Activated CD4-positive, alpha-beta T cell treated with anti-CD3 and anti-CD28 coated beads, Interleukin-10, Interleukin-2, amounts not matched to agents 100 ng/mL and 50 ng/mL, durations not matched to agents 16 hours and 8 hours (primary cell): Measurements from ENCODE around the gene CNPY2.
"Not testable (repeated sequence)": the region's sequence is repeated elsewhere in the genome, so short reads cannot be mapped to it uniquely, and the experiment has no call there.

Experiments used
- DNase-seq: peaks from one replicate; pipeline ENCODE4 v3.0.0-alpha.2; 2020

CNPY2 gene

GRCh38 chr12:56315622-56316473, at the start of gene CNPY2:
TSS of gene CNPY2 (minus strand) at chr12:56315988. CDS start at chr12:56315217, 771 bp downstream.
- peak; percentile 98 for DNase-seq

DNA sequence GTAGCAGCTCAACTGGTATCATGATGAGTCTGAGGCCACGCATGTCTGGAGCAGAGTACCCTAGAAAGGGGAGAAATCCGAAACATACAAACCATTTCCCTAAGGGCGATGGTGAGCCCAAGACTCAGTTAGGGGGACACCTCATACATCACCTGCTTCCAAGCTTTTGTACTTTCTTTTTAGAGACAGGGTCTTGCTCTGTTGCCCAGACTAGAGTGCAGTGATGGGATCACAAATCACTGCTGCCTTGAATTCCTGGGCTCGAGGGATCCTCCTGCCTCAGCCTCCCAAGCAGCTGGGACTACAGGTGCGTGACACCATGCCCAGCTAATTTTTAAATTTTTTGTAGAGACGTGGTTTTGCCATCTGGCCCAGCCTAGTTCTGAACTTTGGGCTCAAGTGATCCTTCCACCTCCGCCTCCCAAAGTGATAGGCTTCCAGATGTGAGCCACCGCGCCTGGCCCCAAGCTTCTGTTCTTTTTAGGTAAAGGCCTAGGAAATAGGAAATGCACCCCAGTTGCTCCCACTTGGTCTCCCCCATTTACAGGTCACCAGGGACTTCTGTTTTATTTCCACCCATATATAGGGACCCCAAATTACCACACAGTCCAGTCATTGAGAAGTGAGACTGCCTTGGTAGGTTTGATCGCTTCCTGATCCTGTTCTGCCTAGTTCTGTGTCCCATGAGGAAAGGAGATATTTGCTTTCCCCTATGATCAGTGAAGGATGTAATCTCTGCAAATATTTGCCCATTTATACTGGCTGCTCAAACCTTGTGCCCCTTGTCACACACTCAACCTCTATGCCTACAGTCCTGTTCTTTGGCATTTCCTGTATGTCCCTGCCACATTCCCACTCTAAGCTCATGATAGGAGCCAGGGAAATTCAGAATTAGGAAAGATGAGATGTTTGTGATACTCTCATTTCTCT, 46.6 kb upstream of the CNPY2 start, which contains the start of gene APOF:
TSS of gene APOF (minus strand) at position 728 of the 930 bp plus-strand sequence. CDS start at position 616, 112 bp downstream.
- DNase-seq, result no peak

GRCh38 chr12:56361487-56362129, 45.8 kb upstream of the CNPY2 start:
- DNase-seq, result no peak

DNA sequence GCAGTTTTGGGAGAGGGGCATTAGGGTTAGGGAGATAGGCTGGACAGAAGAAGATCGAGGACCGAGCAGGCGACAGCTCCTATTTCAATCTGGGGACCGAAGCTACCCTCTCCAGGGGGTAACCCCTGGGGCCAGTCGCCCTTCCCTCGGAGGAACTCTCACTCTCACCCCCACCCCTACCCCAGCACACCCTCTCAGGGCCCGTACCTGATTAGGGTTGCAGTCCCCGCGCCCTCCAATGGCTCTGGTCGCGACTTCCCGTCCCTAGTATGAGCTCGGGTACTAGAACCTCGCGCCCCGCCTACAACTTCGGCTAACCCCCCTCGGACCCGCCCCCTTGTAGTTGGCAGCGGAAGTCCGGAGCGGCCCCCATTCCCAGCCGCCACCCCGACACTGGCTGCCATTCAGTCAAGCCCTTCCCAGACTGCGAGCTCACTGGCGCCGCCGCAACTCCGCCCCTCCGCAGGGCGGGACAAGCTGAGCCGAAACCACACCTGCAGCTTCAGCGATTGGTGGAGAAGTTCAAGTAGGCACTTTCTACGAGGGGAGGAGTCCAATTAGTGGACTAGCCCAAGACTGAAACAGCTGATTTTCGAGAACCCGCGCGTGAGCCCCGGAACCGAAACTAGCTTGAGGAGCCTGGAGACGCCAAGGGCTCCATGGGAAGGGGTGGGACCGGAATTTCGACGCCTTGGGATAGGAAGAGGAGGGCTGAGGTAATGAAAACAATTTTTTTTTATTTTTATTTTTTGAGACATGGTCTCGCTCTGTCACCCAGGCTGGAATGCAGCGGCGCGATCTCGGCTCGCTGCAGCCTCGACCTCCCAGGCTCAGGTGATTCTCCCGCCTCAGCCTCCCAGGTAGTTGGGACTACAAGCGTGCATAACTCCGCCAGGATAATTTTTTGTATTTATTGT, 44.3 kb upstream of the CNPY2 start, which contains the start of gene STAT2:
TSS of gene STAT2 (minus strand) at position 257 of the 917 bp plus-strand sequence. CDS start 3,536 bp downstream, outside the sequence.
- peak; percentile 100 for DNase-seq

DNA sequence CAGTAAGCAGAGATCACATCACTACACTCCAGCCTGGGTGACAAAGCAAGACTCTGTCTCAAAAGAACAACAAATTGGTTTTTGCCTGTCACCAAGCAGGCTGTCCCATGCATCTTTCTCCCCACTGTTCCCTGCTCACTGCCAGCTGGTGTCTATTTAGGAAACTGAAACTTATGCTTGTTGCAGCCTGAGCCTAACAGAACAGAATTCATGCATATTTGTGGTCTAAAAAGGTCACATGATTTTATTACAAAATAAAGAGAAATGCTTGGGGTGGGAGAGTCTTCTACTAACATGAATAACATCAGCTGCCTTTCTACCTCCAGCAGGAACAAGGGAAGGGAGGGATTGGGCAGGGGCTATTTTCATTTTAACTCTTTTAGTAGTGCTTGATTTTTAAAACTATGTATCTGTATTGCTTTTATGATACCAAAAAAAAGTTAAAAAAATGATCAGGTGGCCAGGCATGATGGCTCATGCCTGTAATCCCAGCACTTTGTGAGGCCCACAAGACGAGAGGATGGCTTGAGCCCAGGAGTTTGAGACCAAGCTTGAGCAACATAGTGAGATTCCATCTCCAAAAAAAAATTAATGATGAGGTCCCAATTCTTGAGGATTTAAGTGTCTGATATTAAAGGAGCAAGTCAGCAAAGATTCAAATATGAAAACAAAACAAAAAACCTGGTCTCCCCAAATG, 43.2 kb upstream of the CNPY2 start:
- peak; percentile 33 for DNase-seq

GRCh38 chr12:56351325-56351724, 35.5 kb upstream of the CNPY2 start:
- DNase-seq, result no peak

DNA sequence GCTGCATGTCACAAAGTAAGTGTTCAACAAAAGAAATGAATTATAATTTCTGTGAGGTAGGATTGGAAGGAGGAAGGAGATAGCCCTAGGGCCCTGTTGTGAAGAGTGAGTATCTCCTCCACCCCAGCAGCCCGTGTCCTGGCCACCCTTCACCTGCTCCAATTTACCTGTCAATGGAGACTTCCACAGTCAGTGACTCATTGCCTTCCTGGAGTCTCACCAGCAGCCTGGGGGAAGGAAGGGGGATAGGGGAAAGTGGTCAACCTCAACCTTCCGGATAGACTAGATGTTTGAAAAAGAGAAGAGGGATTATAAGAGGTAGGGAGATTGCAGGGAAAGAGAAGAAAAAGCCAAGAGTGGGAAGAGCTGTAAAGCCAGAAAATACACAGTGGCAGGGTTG, 34.9 kb upstream of the CNPY2 start:
- DNase-seq, result no peak

DNA sequence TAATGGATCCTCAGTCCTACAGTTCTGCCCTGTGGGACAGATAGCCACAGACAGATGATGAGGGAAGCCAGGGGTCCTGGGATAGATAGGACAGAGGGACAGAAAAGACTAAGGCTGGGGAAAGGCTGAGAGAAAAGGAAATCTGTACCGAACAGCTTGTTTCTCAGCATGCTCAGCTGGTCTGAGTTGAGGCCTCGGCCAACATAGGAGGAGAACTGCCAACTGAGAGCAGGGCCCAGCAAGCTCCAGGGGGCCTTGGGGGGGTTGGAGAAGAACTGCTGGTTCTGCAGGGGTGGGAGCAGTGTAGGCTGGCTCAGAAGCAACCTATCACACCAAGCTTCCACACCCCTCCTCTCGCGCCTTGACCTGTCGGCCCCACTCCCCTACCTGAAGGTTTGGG, 33.0 kb upstream of the CNPY2 start:
- no peak for DNase-seq

GRCh38 chr12:56347255-56347654, 31.5 kb upstream of the CNPY2 start:
- not testable (repeated sequence) for DNase-seq

GRCh38 chr12:56346675-56347074, 30.9 kb upstream of the CNPY2 start:
- no peak for DNase-seq

DNA sequence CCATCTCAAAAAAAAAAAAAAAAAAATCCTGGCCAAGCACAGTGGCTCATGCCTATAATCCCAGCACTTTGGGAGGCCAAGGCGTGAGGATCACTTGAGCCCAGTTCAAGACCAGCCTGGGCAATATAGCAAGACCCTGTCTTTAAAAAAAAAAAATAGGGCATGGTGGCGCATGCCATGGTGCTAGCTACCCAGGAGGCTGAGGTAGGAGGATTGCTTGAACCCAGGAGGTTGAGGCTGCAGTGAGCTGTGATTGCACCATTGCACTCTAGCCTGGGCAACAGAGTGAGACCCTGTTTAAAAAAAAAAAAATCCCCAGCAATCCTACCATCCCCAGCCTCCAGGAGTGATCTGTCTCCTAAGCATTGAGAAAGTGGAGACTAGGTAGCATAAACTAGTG, 26.5 kb upstream of the CNPY2 start:
- DNase-seq, result not testable (repeated sequence)

DNA sequence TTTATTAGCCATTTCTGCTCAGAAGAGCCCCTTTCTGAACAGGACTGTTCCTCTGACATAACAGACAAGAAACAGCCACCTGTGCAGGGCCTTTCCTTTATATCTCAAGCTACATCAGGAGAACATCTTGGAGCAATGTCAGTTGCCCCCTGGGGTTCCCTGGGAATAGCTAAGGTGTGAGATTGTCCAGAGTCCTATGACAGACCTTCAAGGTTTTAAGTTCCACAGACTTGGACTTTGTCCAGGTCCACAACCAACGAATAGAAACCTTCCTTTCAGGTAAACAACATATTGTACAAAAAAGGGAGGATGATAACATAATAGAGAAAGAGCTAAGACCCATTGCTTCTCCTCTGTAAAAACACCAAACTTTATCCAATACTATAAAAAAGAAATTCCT, 25.8 kb upstream of the CNPY2 start:
- DNase-seq, result no peak

GRCh38 chr12:56339158-56339422, 23.3 kb upstream of the CNPY2 start:
- no peak for DNase-seq

GRCh38 chr12:56338308-56339157, 22.7 kb upstream of the CNPY2 start, which contains the start of gene IL23A:
TSS of gene IL23A (plus strand) at chr12:56338884. CDS start at chr12:56339045, 161 bp downstream.
- peak; percentile 89 for DNase-seq

GRCh38 chr12:56337753-56338251, 22.0 kb upstream of the CNPY2 start:
- no peak for DNase-seq

DNA sequence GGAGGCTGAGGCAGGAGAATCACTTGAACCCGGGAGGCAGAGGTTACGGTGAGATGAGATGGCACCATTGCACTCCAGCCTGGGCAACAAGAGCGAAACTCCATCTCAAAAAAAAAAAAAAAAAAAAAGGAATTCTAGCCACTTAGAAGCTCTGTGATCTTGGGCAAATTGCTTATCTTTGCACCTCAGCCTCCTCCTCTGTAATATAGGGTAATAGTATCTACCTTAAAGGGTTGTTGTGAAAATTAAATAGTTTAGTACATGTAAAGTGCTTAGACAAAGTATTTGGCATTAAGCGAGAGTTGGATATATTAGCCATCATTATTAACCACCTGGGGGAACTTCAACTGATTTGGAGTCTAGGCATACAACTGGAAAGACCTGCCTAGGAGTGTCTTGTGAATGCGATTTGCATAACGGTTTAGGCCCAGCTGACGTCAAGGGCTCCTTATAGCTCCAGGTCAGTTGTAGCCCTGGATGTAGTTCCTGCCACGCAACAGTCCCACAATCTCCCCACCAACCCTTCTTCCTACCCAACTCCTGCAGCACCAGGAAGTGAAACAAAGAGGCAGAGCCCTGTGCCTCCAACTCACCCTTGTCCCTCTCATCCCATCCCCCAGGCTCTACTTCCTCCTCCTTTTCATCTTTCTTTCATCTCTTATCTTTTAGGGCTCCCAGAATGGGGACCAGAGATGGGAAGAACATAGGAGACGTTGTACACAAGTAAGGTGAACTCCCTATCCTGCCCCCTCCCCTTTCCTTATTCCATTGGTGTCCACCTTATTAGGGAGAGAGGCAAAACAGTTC, 20.8 kb upstream of the CNPY2 start:
- DNase-seq, result no peak

DNA sequence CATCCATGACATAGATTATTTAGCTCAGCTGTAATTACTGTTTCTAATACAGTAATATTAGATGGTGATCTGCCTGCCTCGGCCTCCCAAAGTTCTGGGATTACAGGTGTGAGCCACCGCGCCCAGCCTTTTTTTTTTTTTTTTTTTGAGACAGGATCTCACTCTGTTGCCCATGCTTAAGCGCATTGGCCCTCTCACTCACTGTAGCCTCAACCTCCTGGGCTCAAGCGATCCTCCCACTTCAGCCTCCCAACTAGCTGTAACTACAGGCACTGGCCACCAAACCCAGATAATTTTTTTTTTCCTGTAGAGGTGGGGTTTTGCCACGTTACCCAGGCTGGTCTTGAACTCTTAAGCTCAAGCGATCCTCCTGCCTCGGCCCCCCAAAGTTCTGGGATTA, 19.7 kb upstream of the CNPY2 start:
- not testable (repeated sequence) for DNase-seq

GRCh38 chr12:56334490-56334793, 18.7 kb upstream of the CNPY2 start:
- no peak for DNase-seq
